GM12875 (cell line): ENCODE data around the gene OR4D1.
A peak's percentile ranks its signal among the peaks of the same experiment; 100 is the strongest.

Experiments
- H3K4me3 ChIP-seq: one replicate; pipeline ENCODE4 v1.5.1; 2011; ENCODE audit warnings: low read depth, low read length, control low read depth
- CTCF ChIP-seq: IDR thresholded peaks from 2 replicates; pipeline ENCODE4 v1.5.1; 2011; ENCODE audit warnings: low read depth, mild to moderate bottlenecking, control low read depth, inconsistent platforms, low read length, moderate library complexity, borderline replicate concordance; ENCODE audit not compliant: insufficient read depth

OR4D1 gene

GRCh38 chr17:58172369-58173071 is 24.3 kb downstream of the OR4D1 start:
- peak; percentile 55 for TF ChIP-seq CTCF
- no peak overlapping the region for H3K4me3 ChIP-seq

GRCh38 chr17:58174871-58175270 is 26.7 kb downstream of the OR4D1 start:
- TF ChIP-seq CTCF = no peak

DNA sequence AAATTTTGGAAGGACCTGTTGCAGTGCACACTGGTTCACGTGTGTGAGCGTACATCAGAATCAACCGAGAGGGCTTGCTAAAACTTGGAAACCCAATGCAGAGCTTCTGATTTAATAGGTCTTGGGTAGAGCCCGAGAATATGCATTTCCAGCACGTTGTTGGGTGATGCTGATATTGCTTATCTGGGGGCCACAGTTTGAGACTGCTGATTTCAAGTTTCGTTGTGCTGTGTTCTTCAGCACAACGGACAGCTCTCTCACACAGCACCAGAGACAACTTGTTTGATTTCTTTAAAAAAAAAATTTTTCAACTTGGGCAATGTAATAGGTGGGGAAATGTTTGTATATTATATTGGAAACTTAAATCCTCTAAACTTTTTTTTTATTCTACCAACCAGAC is 28.0 kb downstream of the OR4D1 start:
- no peak overlapping the region for H3K4me3 ChIP-seq
- TF ChIP-seq CTCF = no peak

More at GRCh38 chr17:58174871-58175270, 26.7 kb downstream of the OR4D1 start:
- H3K4me3 ChIP-seq = no peak overlapping the region

GRCh38 chr17:58181796-58182195 is 33.6 kb downstream of the OR4D1 start:
- no peak overlapping the region for H3K4me3 ChIP-seq
- TF ChIP-seq CTCF = no peak

- H3K4me3 ChIP-seq = no peak overlapping the region
- no peak for TF ChIP-seq CTCF
Measured at GRCh38 chr17:58183514-58183913, 35.3 kb downstream of the OR4D1 start.

DNA sequence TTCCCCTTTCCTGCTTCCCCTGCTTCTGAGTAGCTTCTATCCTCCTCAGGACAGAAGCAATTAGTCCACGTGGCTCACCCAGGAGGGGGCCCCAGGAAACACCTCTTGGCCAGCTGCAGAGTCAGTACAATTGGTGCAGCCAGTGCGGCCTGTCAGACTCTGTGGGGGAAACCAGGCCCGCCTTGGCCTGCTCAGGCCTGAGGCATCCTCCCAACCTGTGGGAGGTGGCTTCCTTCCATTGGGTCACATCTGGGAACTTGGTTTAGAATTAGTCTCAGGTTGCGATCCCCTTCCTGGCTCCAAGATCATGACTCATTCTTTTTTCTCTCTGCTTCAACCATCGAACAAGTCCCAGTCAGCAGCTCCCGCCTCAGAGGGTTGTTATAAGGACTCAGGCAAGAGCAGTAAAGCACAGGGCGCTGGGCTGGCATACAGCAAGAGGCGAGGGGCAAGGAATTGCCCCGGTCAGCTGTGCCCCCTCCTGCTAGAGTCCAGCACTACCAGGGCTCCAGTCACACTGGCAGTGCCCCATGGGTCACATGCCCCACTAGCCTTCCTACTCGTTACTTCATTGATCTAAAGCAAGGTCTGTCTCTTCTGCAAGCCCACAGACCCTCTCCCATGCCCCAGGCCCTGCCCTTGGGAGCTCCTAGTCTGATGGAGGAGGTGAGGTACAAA is 36.3 kb downstream of the OR4D1 start:
- H3K4me3 ChIP-seq = no peak overlapping the region
- TF ChIP-seq CTCF = no peak

GRCh38 chr17:58184986-58185761 is 37.0 kb downstream of the OR4D1 start:
- TF ChIP-seq CTCF = no peak

More at GRCh38 chr17:58184986-58185761, 37.0 kb downstream of the OR4D1 start:
- H3K4me3 ChIP-seq = no peak overlapping the region
